A673 (cell line): ENCODE results near the gene ABCD2. TPM values are rescaled to one million over a fixed set of nuclear protein-coding genes. Genes with fewer than 3 reads are reported as not detected.
"Not testable (repeated sequence)": the region's sequence is repeated elsewhere in the genome, so short reads cannot be mapped to it uniquely, and the experiment has no call there.

ENCODE experiments used
- BruUV-seq: library from RNA; stranded (reverse); fragments of 400-500 nt; replicated peaks from 2 replicates; lab custom pipeline; 2021; lab: Mats Ljungman, UMichigan
- CTCF ChIA-PET: fragments of 300-600 bp; sonication (Branson Sonifier 250); formaldehyde crosslinking; loops from one replicate; lab custom pipeline; 2022; ENCODE audit warnings: antibody characterized with exemption; lab: Charles Lee
- POLR2A ChIA-PET: fragments of 300-600 bp; sonication (Branson Sonifier 250); formaldehyde crosslinking; loops from one replicate; lab custom pipeline; 2022; ENCODE audit warnings: antibody characterized with exemption; ENCODE audit not compliant: low non-redundant PET; lab: Charles Lee
- DNase-seq: peaks from one replicate; pipeline ENCODE4 v3.0.0-alpha.2; 2015; ENCODE audit warnings: low spot score
- H3K27ac ChIP-seq: fragments of 200-600 bp; sonication (generic); 2 replicates; pipeline ENCODE4 v1.5.1; 2016; ENCODE audit warnings: mixed run types, low read depth, mild to moderate bottlenecking, mixed read lengths, antibody characterized with exemption, low read length; ENCODE audit not compliant: poor library complexity, severe bottlenecking
- H3K27me3 ChIP-seq: fragments of 200-600 bp; sonication (generic); replicated peaks from 2 replicates; pipeline ENCODE4 v1.6.1; 2017; ENCODE audit warnings: mixed run types, low read depth, mild to moderate bottlenecking, mixed read lengths, antibody characterized with exemption, low read length; ENCODE audit not compliant: insufficient read depth, poor library complexity
- H3K36me3 ChIP-seq: fragments of 200-600 bp; sonication (generic); 2 replicates; pipeline ENCODE4 v1.6.1; 2016; ENCODE audit warnings: mixed run types, mild to moderate bottlenecking, mixed read lengths, antibody characterized with exemption, low read length; ENCODE audit not compliant: insufficient read depth, poor library complexity, severe bottlenecking
- H3K4me1 ChIP-seq: fragments of 200-600 bp; sonication (generic); 2 replicates; pipeline ENCODE4 v1.6.1; 2017; ENCODE audit warnings: mixed run types, mild to moderate bottlenecking, mixed read lengths, antibody characterized with exemption, low read length; ENCODE audit not compliant: insufficient read depth, poor library complexity, severe bottlenecking
- H3K4me3 ChIP-seq: fragments of 200-600 bp; sonication (generic); 2 replicates; pipeline ENCODE4 v1.5.1; 2016; ENCODE audit warnings: low read depth, mixed run types, mild to moderate bottlenecking, mixed read lengths, low read length; ENCODE audit not compliant: poor library complexity, severe bottlenecking
- H3K9me3 ChIP-seq: fragments of 200-600 bp; sonication (generic); 2 replicates; pipeline ENCODE4 v1.6.1; 2016; ENCODE audit warnings: mixed run types, low read depth, mild to moderate bottlenecking, mixed read lengths, antibody characterized with exemption, low read length; ENCODE audit not compliant: poor library complexity, severe bottlenecking
- EZH2 ChIP-seq: fragments of 200-600 bp; sonication (generic); IDR thresholded peaks from 2 replicates; pipeline ENCODE4 v1.6.1; 2017; ENCODE audit warnings: borderline replicate concordance, low read depth, mild to moderate bottlenecking, mixed read lengths, antibody characterized with exemption, low read length; ENCODE audit not compliant: poor library complexity, severe bottlenecking
- intact Hi-C: fragments of 100-400 bp; cut with micrococcal nuclease; formaldehyde crosslinking; loops from one replicate; pipeline ENCODE4 v1.10.0; 2022; ENCODE audit not compliant: unreplicated experiment
- total RNA-seq: library from RNA; stranded (reverse); gene quantifications from 2 replicates; pipeline ENCODE4 v1.2.3, GENCODE V29; 2021
- TF ChIP-seq, protein P1 (sequence below): fragments of 300-800, 200-600 bp; sonication (generic); conservative IDR thresholded peaks from 2 replicates; pipeline ENCODE4 v1.5.1; 2017; ENCODE audit warnings: low read depth, mild to moderate bottlenecking, antibody characterized with exemption, low read length, moderate library complexity, mixed read lengths

The ABCD2 gene
- total RNA-seq, 1 experiment from 2014 or later, result not detected

GRCh38 chr12:39627914-39628313 is 8.3 kb upstream of the ABCD2 start:
- CTCF ChIA-PET, result no interaction called here
- DNase-seq, result no peak
- H3K4me1 ChIP-seq, result no peaks in the 10 kb centered on the region
- H3K9me3 ChIP-seq, result no peaks in the 10 kb centered on the region
- TF ChIP-seq, protein P1, sequence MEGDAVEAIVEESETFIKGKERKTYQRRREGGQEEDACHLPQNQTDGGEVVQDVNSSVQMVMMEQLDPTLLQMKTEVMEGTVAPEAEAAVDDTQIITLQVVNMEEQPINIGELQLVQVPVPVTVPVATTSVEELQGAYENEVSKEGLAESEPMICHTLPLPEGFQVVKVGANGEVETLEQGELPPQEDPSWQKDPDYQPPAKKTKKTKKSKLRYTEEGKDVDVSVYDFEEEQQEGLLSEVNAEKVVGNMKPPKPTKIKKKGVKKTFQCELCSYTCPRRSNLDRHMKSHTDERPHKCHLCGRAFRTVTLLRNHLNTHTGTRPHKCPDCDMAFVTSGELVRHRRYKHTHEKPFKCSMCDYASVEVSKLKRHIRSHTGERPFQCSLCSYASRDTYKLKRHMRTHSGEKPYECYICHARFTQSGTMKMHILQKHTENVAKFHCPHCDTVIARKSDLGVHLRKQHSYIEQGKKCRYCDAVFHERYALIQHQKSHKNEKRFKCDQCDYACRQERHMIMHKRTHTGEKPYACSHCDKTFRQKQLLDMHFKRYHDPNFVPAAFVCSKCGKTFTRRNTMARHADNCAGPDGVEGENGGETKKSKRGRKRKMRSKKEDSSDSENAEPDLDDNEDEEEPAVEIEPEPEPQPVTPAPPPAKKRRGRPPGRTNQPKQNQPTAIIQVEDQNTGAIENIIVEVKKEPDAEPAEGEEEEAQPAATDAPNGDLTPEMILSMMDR, result no peak
- no peak for TF ChIP-seq EZH2
- no peaks in the 10 kb centered on the region for H3K36me3 ChIP-seq
- POLR2A ChIA-PET, result no interaction called here
- H3K4me3 ChIP-seq, result no peak overlapping the region
- no peaks in the 10 kb centered on the region for H3K27me3 ChIP-seq
- no TSS peak for BruUV-seq
- H3K27ac ChIP-seq, result no peak overlapping the region
- intact Hi-C loops, result no loop called here

DNA sequence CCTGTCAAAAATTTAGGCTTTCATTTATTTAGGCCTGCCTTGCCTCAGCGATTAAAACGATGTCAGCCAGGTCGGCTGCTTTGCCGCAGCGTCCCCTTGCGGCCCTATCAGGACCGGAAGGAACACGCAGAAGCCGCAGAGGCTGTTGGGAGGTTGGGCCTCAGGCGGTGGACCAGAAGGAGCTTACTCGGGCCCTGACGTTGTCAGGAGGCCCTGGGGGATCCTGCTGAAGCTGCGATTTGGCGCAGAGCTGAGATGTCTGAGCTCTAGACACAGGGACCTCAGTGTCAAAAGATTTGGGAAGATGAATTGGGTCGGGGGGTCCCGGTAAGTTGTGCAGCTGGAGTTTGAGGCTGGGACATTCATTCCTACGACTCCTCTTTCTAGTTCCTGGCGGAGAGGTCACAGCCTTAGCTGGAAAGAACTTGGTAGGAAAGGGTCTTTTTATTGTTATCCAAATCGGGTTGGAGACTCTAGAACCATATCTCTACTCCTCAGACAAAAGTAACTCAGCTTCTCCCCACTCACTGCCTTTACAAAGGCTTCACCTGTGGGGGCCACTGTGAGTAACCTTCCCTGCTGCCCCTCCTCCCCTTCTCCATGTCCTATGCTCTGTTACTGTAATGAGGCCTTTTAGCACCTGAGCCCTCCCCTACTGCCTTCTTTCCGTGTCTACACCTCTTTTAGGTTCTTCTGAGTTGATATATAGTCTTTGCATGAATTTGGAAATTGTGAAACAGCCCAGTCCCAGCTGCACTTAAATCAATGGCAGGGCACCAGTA is 6.6 kb upstream of the ABCD2 start:
- TF ChIP-seq EZH2, result no peak
- TF ChIP-seq, protein P1, result no peak
- intact Hi-C loops, result no loop called here
- H3K27ac ChIP-seq, result no peak overlapping the region
- DNase-seq, result no peak
- ChIA-PET POLR2A (no interaction called here), CTCF (no interaction called here)
- H3K9me3 ChIP-seq, result no peaks in the 10 kb centered on the region
- BruUV-seq, result no TSS peak
- H3K4me1 ChIP-seq, result no peaks in the 10 kb centered on the region
- no peaks in the 10 kb centered on the region for H3K36me3 ChIP-seq
- no peak overlapping the region for H3K4me3 ChIP-seq
- no peaks in the 10 kb centered on the region for H3K27me3 ChIP-seq

DNA sequence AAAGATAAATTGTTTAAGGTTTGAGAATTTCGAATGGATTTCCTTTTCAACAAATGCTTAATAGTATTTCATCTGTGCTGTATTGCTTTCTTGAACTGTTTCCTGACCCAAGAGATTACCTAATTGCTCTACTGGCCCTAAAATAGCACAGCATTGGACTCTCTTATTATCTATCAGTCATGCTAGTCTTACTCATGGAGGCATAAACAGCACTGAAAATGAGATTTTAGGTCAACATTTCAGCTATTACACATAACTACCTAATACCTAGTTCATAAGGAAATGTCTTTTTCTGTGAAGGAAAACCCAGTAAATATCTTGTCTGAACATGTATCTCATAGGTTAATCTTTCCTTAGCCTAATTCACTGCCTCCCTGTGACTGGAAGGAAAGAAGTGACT is 4.3 kb upstream of the ABCD2 start:
- Histone ChIP-seq H3K4me1 (no peaks in the 10 kb centered on the region), H3K27me3 (no peaks in the 10 kb centered on the region), H3K9me3 (no peaks in the 10 kb centered on the region), H3K4me3 (no peak overlapping the region), H3K27ac (no peak overlapping the region), H3K36me3 (no peaks in the 10 kb centered on the region)
- POLR2A ChIA-PET, result no interaction called here
- no peak for TF ChIP-seq EZH2
- TF ChIP-seq, protein P1, result no peak
- intact Hi-C loops, result no loop called here
- no peak for DNase-seq
- CTCF ChIA-PET, result no interaction called here
- no TSS peak for BruUV-seq

- BruUV-seq, H3K4me3 ChIP-seq, DNase-seq, POLR2A ChIA-PET, intact Hi-C loops, H3K36me3 ChIP-seq, H3K9me3 ChIP-seq, CTCF ChIA-PET, H3K27ac ChIP-seq, H3K4me1 ChIP-seq, H3K27me3 ChIP-seq: not testable (repeated sequence)
Observed at GRCh38 chr12:39623160-39623559, 3.6 kb upstream of the ABCD2 start.
